HTR-8/SVneo (cell line): ENCODE data around the gene SLC22A31.

Experiments used
- DNase-seq: peaks from one replicate; pipeline ENCODE4 v3.0.0; 2011; ENCODE audit warnings: low spot score, mixed read lengths; ENCODE audit not compliant: insufficient read length
- FAIRE-seq: peaks from 2 replicates; lab custom pipeline; 2011; peaks lifted over from hg19 to GRCh38; lab: Jason Lieb, UNC

SLC22A31 gene

DNA sequence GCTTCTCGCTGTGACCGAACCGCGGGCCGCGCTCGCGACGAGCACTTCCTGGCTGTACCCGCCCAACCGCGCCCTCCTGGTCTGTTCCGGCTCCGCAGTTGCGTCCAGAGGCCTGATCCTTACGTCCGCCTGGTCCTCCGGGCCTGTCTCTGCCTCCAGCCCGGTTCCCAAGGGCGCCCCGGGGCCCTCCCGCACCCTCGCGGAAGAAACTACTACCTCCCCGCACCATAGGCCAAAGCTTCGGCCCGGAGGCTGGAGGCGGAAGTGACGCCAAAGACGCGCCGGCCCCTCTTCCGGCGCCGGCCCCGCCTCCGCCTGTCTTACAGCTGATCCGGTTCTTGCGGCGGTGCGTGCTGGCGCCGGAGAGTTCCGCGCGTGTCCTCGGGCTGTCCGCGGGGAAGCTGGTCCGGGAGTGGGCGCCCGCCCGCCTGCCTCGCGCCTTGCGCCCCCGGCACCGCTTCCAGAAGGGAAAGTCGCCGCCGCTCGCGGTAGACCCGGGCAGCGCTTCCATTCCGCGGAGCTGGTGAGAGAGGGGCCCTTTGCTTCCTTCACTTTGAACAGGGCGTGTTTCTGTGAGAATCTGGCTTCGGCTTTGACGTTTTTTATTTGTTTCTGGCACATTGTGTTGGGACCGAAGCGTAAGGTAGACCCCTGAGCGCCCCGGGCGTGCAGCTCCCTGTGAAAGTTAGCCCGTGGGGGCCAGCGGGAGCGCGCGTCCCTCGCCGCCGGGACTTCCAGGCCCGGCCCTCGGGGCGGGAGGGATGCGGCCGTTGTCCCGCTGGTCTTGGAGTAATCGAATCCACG, 17.3 kb upstream of the SLC22A31 start, which contains the start of gene ZNF778:
TSS of gene ZNF778 (plus strand) at position 316 of the 804 bp plus-strand sequence. CDS start 3,425 bp downstream, outside the sequence.
- DNase-seq (peak; percentile 90), FAIRE-seq (no peak)

DNA sequence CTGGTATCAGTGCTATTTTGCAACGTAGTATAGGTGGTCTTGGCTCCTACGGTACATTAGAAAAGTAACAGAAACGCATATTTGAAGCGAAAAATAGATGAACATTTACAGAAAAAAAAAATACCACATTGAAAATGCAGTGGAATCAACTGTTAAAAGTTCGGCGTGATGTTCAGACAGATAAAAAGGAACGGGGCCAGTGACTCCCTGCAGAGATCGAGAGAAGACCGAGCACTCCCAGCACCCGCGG, 16.7 kb upstream of the SLC22A31 start:
- DNase-seq = no peak
- FAIRE-seq = no peak

DNA sequence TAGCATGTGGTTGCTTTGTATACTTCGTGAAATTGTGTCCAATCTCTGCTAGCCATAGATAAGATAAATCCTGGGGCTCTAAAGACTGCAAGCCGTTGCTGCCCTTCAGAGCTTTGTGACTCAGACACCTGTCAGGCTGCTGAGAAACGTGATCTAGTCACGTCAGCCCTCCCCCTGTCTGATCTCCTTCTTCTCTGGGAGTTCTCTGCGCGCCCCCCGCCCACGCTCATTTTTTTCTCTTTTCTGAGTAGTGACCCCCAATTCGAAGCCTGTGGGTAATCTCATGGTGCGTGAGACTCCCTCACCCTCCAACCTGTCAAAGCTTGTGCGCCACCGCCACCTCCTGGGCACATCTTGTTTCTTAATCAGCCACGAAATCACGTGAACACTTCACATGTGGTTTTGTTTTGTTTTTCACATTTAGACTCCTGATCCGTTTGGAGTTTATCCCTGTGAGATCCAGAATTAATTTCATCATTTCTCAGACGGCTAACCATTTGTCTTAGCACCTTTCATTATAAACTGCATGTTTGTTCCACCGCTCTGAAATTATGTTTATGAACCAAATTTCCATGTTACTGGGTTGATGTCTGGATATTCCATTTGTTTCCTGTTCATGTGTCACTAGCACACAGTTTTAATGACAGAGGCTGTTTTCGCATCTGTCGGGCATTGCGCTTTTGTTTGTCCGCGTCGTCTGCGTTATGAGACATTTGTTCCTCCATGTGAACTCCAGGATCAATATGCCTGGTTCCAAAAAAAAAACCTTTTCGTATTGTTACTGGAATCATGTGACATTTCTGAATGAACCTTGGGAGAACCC, 16.2 kb upstream of the SLC22A31 start:
- DNase-seq (peak; percentile 65), FAIRE-seq (peak; percentile 9)

DNA sequence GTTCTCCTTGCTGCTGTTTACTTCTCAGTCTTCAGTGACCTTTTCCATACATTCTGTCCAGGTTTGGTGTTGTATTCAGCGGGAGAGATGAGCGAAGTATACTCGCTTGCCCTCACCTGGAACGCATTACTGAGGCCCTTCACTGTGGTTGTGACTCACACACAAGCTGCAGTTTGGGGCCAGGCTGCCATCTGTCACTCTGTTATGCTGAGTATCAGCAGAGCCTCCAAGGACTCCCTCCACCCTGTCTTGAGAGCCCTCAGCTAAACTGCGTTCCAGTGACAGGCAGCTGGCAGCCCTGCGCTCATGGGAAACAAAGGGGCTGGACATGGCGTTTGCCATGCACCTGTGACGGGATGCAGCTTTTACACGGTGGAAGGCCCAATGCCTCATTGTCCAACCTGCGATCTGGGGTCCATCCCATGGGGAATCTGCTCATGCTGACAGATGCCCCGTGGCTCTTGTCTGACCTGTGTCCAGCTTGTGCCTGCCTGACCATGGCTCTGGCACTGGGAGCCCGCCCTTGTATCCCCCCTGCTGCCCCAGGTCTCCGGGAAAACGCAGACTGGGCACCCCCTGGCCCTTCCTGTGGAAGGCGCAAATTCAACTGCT, 10.7 kb upstream of the SLC22A31 start:
- FAIRE-seq (no peak), DNase-seq (no peak)

DNA sequence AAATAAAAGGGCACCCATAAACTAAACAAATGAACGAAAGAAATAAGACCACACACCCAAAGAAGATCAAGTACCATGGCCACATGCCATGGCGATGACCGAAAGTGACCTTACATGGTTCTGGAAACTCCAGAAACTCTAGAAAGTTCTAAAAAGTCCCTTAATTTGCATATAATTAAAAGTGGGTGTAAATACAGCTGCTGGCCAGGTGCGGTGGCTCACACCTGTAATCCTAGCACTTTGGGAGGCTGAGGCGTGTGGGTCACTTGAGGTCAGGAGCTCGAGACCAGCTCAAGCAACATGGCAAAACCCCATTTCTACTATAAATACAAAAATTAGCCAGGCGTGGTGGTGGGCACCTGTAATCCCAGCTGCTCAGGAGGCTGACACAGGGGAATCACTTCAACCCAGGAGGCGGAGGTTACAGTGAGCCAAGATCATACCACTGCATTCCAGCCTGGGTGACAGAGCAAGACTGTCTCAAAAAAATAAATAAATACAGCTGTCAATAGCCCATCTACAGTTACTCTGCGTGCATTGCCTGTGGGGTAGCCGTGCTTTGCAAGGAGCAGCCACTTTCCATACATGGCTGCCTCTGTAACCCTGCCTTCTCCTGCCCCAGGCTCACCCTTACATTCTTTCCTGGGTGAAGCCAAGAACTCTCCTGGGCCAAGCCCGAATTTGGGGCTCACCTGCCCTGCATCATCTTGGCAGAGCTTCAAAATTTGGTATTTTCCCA, 10.0 kb upstream of the SLC22A31 start:
- no peak for DNase-seq
- FAIRE-seq = no peak

DNA sequence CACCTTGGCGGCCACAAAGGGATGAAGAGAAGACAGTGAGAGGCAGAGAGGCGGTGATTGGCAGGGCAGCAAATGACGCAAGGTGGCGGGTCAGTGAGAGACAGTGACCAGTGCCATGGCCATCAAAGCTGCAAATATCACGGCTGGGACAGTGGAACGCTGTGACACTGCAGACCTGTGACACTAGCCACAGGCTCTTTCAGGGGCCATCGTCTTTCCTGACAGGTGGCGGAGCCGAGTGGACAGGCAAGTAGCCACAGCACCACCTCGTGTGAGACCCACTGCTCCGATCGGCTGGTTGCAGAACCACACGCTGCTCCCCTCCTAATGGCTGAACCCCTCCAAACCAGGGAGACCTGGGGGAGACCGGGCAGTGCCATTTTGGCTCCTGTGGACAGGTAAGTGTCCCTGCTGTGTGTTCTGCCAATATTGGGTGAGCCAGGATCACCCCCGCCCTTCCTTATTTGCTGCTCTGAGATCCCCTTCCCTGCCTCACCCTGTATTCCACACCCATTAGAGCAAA, 9.2 kb upstream of the SLC22A31 start:
- DNase-seq (no peak), FAIRE-seq (no peak)

DNA sequence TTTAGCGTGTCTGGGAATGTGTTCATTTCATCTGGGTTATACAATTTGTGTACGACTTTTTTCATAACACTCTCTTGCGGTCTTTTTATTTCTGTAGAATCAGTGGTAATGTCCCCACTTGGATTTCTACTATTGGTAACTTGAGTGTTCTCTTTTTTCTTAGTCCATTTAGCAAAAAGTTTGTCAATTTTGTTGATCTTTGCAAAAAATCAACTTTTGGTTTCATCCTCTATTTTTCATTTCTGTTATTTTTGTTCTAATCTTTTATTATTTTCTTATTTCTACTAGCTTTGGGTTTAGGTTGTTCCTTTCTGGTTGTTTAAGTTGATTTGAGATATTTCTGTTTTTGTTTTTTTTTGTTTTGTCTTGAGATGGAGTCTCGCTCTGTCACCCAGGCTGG, 7.7 kb upstream of the SLC22A31 start:
- FAIRE-seq = no peak
- DNase-seq = no peak

DNA sequence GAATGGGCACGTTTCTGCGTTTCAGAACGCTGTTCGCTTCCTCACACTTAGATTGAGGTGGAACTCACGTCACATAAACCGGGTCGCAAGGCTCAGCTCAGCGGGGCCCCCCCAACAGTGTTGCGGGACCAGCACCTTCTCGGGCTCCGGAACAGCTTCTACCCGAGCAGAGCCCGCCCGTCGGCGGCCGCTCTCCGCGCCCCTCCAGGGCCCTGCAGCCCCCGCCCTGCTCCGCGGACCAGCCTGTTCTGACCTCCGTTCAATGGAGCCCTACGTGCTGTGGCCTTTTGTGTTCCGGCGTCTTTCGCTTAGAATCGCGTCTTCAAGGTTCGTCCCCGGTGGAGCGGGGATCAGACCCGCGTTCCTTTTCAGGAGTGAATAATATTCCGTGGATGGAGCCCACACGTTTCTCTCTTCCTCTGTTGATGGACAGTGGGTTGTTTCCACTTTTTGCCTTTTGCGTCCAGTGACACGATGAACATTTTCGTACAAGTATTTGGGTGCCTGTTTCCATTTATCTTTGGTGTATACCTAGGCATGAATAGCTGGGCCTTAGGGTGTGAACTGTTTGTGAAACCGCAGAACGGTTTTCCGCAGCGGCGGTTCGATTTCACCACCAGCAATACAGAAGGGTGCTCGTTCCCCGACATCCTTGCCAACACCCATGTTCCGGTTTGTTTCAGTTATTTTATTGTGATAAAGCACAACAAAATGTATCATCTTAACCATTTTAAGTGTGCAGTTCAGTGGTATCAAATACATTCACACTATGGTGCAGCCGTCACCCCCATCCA, 2.3 kb upstream of the SLC22A31 start:
- no peak for DNase-seq
- peak; percentile 60 for FAIRE-seq

DNA sequence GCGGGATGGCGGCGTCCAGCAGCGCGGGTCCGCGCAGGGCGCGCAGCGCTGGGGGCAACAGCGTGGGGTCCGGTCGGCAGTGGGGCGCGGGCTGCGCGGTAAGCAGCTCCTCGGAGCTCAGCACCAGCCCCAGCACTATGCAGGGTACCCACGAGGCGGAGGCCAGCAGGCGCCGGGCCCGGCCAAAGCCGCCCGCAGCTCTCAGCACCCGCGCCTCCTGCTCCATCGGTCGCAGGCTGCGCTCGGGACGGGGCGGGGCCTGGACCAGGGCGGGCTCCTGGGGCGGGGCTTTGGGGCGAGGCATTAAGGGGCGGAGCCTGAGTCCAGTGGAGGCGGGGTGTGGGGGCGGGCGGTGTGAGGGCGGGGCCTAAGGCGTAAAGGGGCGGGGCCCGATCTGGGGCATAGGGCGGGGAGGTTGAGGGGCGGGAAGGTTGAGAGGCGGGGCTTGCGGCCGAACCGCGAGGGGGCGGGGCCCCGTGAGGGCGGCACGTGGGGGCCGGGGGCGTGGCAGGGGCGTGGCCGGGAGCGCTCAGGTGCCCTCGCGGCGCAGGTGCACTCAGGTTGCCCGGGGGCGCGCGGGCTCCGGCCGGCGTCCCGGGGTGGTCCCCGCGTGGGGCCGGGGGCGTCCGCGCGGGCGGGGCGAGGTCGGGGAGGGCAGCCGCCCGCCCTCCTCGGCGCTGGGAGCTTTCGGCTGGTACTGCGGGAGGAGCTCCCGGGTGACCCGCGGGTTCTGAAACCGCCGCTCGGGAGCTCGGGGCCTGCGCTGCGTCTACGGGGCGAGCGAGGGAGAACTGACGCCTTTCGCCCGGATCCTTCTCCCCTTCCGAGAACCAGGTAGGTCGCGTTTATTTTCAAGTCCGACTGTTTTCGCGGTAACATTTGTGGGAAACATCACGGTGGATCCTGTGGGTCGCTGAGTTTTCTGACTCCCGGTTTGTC, 1.4 kb upstream of the SLC22A31 start:
- FAIRE-seq (peak; percentile 63), DNase-seq (peak; percentile 77)

DNA sequence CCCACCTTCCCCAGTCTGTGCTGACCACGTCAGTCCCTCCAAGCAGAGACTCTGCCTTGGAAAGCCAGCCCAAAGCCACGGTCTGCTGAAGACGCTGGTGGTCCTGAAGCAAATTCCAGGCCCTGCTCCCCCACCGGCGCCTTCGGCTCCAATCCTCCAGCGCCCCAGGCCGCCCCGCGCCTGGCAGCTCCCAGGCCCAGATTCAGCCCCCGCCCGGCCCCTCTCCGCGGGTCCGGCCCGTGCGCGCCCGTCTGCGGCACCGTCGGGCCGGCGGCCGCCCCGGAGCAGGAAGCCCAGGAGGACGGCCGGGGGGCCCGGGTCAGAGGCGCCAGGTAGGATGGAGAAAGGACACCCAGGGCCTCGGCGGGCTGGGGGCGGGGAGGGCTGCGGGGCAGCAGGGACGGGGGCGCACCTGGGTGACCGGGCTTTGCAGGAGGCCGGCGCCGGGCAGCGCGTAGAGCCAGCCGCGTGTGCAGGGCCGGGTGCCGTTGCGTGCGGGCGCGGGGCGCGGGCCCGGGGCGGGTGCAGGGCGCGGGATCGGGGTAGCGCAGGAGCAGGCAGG, 594 bp upstream of the SLC22A31 start:
- DNase-seq (no peak), FAIRE-seq (no peak)

DNA sequence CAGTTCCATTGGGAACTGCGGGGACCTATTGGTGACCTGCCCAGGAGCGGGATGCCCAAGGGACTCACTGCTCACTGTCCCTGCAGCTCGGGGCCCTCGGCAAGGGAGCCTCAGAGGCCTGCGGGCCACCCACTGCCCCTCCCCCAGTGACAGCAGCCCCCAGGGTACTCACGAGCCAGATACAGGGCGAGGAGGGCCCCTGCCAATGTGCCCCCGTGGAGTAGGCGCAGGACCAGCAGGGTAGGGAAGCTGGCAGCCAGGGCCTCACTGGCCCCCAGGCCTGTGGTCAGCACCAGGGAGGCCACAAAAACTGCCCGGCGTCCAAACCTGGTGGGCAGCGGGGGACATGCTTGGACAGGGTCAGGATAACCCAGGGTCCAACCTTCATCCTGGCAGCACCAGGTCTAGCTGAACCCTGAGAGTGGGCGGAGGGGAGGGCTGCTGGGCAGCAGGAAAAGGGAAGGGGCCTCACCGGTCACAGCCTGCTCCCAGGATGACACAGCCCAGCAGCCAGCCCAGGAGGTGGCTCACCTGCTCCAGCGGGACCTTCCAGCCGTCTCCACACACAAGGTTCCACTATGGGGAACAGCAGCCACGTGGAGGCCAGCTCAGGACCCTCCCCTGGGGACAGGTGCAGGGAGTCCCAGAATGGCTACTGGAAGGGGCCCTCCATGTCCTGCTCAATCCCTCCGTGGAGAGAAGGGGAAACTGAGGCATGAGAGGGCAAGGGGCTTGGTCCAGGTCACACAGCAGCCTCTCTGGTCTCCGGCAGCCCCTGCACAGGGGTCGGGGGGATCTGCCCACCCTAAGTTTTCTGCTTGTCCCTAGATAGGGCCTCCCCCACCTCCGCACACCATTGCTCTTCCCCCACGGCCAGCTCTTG, 855 bp downstream of the SLC22A31 start:
- no peak for DNase-seq
- FAIRE-seq = peak; percentile 9

DNA sequence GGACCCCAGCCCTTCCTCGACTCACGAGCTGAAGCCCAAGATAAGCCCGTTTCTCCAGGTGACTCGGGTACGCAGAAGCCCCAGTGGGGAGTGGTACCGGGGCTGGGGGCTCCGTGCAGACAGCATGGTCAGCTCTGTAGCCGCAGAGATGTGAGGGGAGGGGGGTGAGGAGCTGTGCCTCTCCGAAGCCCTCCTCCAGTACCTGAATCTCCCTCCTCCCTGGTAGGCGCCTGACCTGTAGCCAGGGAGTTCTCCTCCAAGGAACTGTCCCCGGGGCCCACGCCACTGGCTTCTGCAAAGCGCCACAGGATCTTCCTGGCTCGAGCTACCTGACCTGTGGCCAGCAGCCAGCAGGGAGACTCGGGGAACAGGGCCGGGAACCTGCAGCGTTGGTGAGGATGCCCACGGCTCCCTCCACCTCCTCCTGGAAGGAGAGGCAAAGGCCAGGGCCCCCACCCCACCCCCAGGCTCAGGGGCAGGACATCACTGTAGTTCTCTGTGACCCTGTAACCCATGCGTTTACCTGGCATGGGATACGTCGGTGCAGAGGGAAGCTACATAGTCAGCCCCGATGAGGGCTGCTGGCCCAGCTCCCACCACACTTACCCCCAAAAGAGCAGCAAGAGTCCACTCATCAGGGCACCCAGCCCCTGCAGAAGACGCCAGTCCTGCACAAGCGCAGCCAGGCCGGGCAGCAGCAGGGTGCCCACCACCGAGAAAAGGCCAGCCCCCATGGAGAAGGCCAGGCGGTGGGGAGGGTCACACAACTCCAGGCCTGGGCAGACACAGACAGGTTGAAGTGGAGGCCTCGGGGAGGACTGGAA, 1.7 kb downstream of the SLC22A31 start:
- no peak for DNase-seq
- no peak for FAIRE-seq

DNA sequence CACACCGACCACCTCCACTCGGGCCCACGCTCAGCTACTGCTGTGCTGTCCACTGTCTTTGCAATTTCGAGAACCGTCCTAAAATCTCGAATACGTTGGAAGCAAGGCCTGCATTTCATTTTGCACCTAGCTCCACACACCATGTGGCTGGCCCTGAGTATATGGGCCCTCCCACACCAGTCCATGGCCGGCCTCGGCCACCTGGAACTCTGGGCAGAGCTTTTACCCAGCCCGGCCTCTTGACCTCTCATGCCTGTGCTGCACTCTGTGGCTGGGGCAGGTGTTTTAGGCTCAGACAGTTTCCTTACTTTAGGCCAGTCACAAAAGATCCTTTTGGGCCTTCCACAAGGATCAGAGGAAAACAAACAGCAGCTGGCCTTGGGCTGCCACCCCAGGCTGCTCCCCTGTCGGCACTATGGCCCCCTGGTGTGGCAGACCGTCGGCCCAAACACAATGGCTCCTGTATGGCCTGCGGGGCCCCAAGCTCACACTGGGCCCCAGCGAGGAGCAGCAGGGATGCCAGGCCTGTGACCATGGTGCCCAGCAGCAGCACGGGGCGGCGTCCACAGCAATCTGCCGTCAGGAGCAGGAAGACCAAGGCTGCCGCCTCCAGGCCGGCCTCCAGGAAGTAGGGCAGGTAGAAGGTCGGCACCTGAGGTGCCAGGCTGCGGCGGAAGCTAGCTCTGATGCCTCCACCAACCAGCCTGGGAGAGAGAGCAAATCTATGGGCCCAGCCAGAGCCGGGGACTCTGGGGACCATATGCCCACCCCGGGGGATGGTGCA, 2.5 kb downstream of the SLC22A31 start:
- DNase-seq (no peak), FAIRE-seq (no peak)

DNA sequence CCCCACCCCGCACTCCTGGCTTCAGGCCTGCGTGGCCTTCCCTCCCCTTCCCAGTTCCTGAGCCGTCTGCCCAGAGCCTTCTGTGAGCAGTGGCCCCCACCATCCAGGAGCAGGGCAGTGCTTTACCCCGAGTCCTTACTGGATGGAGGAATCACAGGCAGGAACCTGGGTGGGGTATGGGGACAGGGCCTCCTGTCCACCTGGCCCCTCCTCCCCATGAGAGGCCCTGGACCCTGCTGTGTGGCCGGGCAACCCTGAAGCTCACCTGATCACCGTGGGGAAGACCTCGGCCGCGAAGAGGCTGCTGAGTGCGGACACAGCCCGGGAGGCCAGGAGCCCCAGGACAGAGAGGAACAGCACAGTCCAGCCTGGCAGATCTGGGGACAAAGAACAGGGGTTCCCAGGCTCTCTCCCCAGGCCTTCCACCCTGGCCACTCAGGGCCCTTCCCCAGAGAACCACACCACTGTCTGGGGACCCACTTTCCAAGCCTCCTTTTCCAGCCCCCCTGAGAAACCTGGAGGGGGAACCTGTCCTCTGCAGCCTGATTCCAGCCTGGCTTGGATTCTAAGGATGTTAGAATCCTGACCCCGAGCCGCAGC, 3.2 kb downstream of the SLC22A31 start:
- DNase-seq (no peak), FAIRE-seq (no peak)

DNA sequence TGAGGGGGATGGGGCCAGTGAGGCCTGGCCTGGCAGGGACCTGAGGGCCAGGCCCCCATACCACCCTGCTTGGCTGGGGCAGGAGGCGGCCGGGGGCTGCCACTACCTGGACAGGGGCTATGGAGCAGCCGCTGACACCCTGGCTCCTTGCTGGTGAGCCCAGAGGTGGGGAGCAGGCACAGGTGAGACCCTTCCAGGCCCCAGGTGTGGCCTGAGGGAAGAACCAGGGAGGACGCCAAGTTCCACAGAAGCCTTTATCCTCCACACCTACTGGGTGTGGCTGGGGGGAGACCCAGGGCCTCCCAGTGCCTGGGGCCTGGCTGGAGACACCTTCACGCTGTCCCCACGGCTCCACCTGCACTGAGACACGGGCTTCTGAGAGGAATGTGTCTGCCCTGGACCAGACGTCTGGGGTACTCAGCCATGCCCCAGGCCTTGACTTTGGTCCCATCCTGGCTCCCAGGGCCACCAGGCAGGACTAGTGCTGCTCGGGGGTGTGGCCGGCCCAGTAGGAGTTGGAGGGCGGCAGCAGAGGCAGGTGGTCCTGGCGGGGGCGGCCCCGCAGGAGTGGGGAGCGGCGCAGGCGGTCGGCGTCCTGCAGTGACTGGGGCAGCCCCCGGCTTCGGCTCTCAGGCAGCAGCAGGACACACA, 4.7 kb downstream of the SLC22A31 start:
- DNase-seq (no peak), FAIRE-seq (no peak)
